Memory B cell (primary cell): ENCODE measurements around the gene ZKSCAN7.
"Not testable (repeated sequence)": the region's sequence is repeated elsewhere in the genome, so short reads cannot be mapped to it uniquely, and the experiment has no call there.

ENCODE experiments used
- ATAC-seq: fragments of 150-1000 bp; cut with Tn5 transposase; 2 replicates; pipeline ENCODE4 v1.10.0; 2021; ENCODE audit warnings: low read depth, mild to moderate bottlenecking, moderate library complexity
- DNase-seq, 2 donors: peaks; one replicate each; pipeline ENCODE4 v3.0.0; 2022; ENCODE audit warnings: low spot score in 2 of 2
- H3K27ac Mint-ChIP-seq: one replicate; pipeline ENCODE4 v1.8.0; 2022; ENCODE audit warnings: mild to moderate bottlenecking, moderate library complexity, mixed read lengths
- H3K27me3 Mint-ChIP-seq: one replicate; pipeline ENCODE4 v1.8.0; 2022; ENCODE audit warnings: mixed read lengths
- H3K36me3 Mint-ChIP-seq: one replicate; pipeline ENCODE4 v1.8.0; 2022; ENCODE audit warnings: mild to moderate bottlenecking, mixed read lengths
- H3K4me1 Mint-ChIP-seq: one replicate; pipeline ENCODE4 v1.8.0; 2022; ENCODE audit warnings: mixed read lengths
- H3K4me3 Mint-ChIP-seq: one replicate; pipeline ENCODE4 v1.8.0; 2022; ENCODE audit warnings: mild to moderate bottlenecking, moderate library complexity, mixed read lengths
- H3K9me3 Mint-ChIP-seq: one replicate; pipeline ENCODE4 v1.8.0; 2022; ENCODE audit warnings: mixed read lengths

ZKSCAN7 gene

GRCh38 chr3:44535364-44535763 is 19.6 kb upstream of the ZKSCAN7 start:
- H3K4me1 Mint-ChIP-seq = no peaks in the 10 kb centered on the region
- H3K27ac Mint-ChIP-seq = no peak overlapping the region
- ATAC-seq = no peak
- H3K9me3 Mint-ChIP-seq = no peaks in the 10 kb centered on the region
- DNase-seq = no peak
- H3K4me3 Mint-ChIP-seq = no peak overlapping the region
- peaks cover 16% of the 10 kb centered on the region for H3K27me3 Mint-ChIP-seq
- H3K36me3 Mint-ChIP-seq = no peaks in the 10 kb centered on the region

DNA sequence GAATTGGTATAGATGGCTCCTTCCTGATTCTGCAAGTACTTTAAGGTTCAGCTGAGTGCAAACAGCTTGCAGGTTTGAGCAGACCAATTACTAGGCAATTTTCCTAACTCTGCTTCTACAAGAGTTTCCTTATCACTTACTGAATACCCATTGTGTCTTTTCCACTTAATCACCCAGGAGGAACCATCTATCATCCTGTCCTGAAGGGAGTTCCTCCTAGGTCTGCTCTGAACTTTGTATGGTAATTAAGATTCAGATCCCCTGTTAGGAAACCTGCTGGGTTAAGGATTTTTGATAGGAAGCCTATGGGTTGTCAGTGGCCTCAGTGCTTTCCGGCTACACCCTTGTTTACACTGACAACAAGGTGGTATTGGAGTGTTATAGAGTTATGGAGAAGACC is 10.2 kb upstream of the ZKSCAN7 start:
- H3K27me3 Mint-ChIP-seq, H3K27ac Mint-ChIP-seq, H3K4me1 Mint-ChIP-seq, H3K9me3 Mint-ChIP-seq, H3K36me3 Mint-ChIP-seq, H3K4me3 Mint-ChIP-seq, DNase-seq, ATAC-seq: not testable (repeated sequence)

GRCh38 chr3:44555723-44556122 is 730 bp downstream of the ZKSCAN7 start:
- H3K4me3 Mint-ChIP-seq = peak overlapping the region; percentile 95
- H3K9me3 Mint-ChIP-seq = peaks cover 1% of the 10 kb centered on the region
- peaks cover 17% of the 10 kb centered on the region for H3K4me1 Mint-ChIP-seq
- H3K27ac Mint-ChIP-seq = peak overlapping the region; percentile 75
- ATAC-seq = no peak
- H3K36me3 Mint-ChIP-seq = peaks cover 13% of the 10 kb centered on the region
- no peak for DNase-seq
- peaks cover 4% of the 10 kb centered on the region for H3K27me3 Mint-ChIP-seq

GRCh38 chr3:44557074-44557473 is 2.1 kb downstream of the ZKSCAN7 start:
- H3K36me3 Mint-ChIP-seq = peaks cover 23% of the 10 kb centered on the region
- H3K27ac Mint-ChIP-seq = no peak overlapping the region
- peaks cover 17% of the 10 kb centered on the region for H3K4me1 Mint-ChIP-seq
- no peaks in the 10 kb centered on the region for H3K27me3 Mint-ChIP-seq
- H3K4me3 Mint-ChIP-seq = no peak overlapping the region
- ATAC-seq (no peak), DNase-seq (no peak)
- H3K9me3 Mint-ChIP-seq = peaks cover 2% of the 10 kb centered on the region

DNA sequence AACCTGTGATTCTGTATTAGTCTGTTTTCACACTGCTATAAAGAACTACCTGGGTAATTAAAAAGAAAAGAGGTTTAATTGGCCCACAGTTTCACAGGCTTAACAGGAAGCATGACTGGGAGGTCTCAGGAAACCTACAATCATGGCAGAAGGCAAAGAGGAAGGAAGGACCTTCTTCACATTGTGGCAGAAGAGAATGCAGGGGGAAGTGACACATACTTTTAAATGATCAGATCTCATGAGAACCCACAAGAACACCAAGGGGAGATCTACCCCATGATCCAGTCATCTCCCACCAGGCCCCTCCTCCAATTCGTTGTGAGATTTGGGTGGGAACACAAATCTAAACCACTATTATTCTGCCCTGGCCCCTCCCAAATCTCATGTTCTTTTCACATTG is 6.1 kb downstream of the ZKSCAN7 start:
- Mint-ChIP-seq H3K36me3 (peaks cover 41% of the 10 kb centered on the region), H3K9me3 (peaks cover 8% of the 10 kb centered on the region), H3K4me3 (no peak overlapping the region)

GRCh38 chr3:44562147-44562546 is 7.2 kb downstream of the ZKSCAN7 start:
- H3K27ac Mint-ChIP-seq = no peak overlapping the region
- H3K36me3 Mint-ChIP-seq = peaks cover 48% of the 10 kb centered on the region
- DNase-seq (no peak), ATAC-seq (no peak)
- peaks cover 12% of the 10 kb centered on the region for H3K9me3 Mint-ChIP-seq
- no peak overlapping the region for H3K4me3 Mint-ChIP-seq
- H3K27me3 Mint-ChIP-seq = no peaks in the 10 kb centered on the region
- H3K4me1 Mint-ChIP-seq = peaks cover 3% of the 10 kb centered on the region

More for the DNA sequence above, 6.1 kb downstream of the ZKSCAN7 start:
- Mint-ChIP-seq H3K27ac (no peak overlapping the region), H3K4me1 (peaks cover 4% of the 10 kb centered on the region), H3K27me3 (no peaks in the 10 kb centered on the region)
- DNase-seq (no peak), ATAC-seq (no peak)

DNA sequence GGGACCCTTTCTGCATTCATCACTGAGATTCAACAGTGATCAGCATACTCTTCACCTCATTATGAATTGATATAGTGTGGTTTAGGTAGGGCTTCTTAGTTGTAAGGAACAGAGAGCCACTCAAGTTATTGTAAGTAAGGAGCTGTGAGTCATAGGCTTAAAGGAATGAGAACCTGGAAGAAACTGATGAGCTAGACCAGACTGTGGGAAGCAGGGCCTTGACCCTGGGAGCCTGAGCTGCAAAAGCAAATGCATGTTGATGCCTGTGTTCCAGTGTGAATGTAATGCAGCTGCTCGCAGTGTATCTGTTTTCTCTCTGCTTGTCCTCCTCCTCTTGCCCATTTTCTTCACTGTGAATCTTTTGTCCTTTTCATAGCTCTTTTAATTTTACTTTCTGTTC is 13.6 kb downstream of the ZKSCAN7 start:
- no peaks in the 10 kb centered on the region for H3K4me1 Mint-ChIP-seq
- peaks cover 35% of the 10 kb centered on the region for H3K9me3 Mint-ChIP-seq
- no peak for ATAC-seq

DNA sequence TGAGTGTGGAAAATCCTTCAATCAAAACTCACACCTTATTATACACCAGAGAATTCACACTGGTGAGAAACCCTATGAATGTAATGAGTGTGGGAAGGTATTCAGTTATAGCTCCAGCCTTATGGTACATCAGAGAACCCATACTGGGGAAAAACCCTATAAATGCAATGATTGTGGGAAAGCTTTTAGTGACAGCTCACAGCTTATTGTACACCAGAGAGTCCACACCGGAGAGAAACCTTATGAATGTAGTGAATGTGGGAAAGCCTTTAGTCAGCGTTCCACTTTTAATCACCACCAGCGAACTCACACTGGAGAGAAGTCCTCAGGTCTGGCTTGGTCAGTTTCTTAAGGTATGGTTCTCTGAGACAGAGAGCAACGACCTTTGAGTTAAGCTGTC is 16.0 kb downstream of the ZKSCAN7 start:
- no peak for ATAC-seq
- Mint-ChIP-seq H3K9me3 (peaks cover 32% of the 10 kb centered on the region), H3K36me3 (peaks cover 59% of the 10 kb centered on the region)

More for the DNA sequence above, 13.6 kb downstream of the ZKSCAN7 start:
- H3K4me3 Mint-ChIP-seq = no peak overlapping the region
- H3K36me3 Mint-ChIP-seq = peaks cover 73% of the 10 kb centered on the region
- no peak for DNase-seq
- no peaks in the 10 kb centered on the region for H3K27me3 Mint-ChIP-seq
- H3K27ac Mint-ChIP-seq = no peak overlapping the region

GRCh38 chr3:44576613-44577012 is 21.6 kb downstream of the ZKSCAN7 start:
- no peak for ATAC-seq
- peaks cover 14% of the 10 kb centered on the region for H3K9me3 Mint-ChIP-seq
- no peak overlapping the region for H3K4me3 Mint-ChIP-seq
- H3K27me3 Mint-ChIP-seq = no peaks in the 10 kb centered on the region
- H3K27ac Mint-ChIP-seq = no peak overlapping the region
- H3K36me3 Mint-ChIP-seq = peaks cover 25% of the 10 kb centered on the region
- no peak for DNase-seq
- no peaks in the 10 kb centered on the region for H3K4me1 Mint-ChIP-seq

More for the DNA sequence above, 16.0 kb downstream of the ZKSCAN7 start:
- Mint-ChIP-seq H3K27ac (no peak overlapping the region), H3K4me3 (no peak overlapping the region), H3K27me3 (no peaks in the 10 kb centered on the region), H3K4me1 (no peaks in the 10 kb centered on the region)
- no peak for DNase-seq

- H3K4me1 Mint-ChIP-seq, ATAC-seq, H3K4me3 Mint-ChIP-seq, H3K27ac Mint-ChIP-seq, H3K9me3 Mint-ChIP-seq, H3K27me3 Mint-ChIP-seq, DNase-seq: not testable (repeated sequence)
- H3K36me3 Mint-ChIP-seq = peaks cover 17% of the 10 kb centered on the region
Measured at GRCh38 chr3:44577354-44577952, 22.5 kb downstream of the ZKSCAN7 start.

GRCh38 chr3:44578316-44578715 is 23.3 kb downstream of the ZKSCAN7 start:
- not testable (repeated sequence) for H3K4me1 Mint-ChIP-seq, H3K27me3 Mint-ChIP-seq, H3K4me3 Mint-ChIP-seq, H3K27ac Mint-ChIP-seq, ATAC-seq, H3K9me3 Mint-ChIP-seq, DNase-seq
- peaks cover 12% of the 10 kb centered on the region for H3K36me3 Mint-ChIP-seq

DNA sequence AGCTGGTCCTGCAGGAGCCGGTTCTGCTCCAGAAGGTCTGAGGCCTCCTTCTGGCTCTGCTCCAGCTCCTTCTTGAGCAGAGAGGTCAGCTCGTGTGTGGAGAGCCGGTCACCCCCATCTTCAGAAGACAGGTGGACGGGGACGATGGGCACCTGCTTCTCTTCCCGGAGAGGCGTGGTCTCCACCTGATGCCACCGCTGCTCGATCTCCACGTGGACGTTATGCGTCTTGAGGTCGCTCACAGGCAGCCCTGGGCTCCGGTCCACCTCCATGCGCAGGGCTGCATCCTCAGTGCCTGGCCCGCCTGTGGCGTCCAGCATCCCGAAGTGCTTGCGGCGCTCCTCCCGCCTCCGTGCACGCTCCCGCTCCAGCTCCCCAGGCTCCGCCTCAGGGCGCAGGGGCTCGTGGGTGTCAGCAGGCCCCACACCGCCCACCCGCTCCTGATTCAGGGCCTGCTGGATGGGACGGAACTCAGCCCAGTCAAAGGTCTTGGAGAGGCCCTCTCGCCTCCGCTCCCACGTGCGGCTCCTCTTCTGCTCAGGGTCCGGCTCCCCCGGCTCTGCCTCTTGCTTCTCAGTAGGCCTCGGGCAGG is 24.0 kb downstream of the ZKSCAN7 start:
- peaks cover 15% of the 10 kb centered on the region for H3K36me3 Mint-ChIP-seq
- H3K4me3 Mint-ChIP-seq, H3K4me1 Mint-ChIP-seq, ATAC-seq, DNase-seq, H3K27ac Mint-ChIP-seq, H3K27me3 Mint-ChIP-seq, H3K9me3 Mint-ChIP-seq: not testable (repeated sequence)

DNA sequence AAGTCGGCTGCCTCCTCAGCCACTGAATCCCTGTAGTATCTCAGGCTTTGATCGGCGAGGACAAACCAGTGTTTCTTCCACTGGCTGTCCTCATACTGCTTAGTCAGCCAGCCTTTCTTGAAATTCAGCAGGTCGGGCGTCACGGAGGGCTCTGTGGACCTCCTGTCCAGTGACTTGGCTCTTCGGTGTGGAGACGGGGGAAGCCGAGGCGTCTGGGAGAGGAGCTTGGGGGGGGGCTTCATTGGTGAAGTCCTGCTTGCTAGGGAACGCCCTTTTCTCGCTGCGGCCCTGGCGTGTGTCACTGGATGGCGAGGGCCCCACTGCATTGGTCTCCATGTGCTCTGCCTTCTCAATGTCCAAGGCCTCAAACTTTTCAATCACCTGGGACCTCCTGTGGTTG is 24.8 kb downstream of the ZKSCAN7 start:
- H3K9me3 Mint-ChIP-seq, H3K27ac Mint-ChIP-seq, H3K27me3 Mint-ChIP-seq, H3K4me1 Mint-ChIP-seq, H3K4me3 Mint-ChIP-seq, ATAC-seq, DNase-seq: not testable (repeated sequence)
- H3K36me3 Mint-ChIP-seq = peaks cover 15% of the 10 kb centered on the region

DNA sequence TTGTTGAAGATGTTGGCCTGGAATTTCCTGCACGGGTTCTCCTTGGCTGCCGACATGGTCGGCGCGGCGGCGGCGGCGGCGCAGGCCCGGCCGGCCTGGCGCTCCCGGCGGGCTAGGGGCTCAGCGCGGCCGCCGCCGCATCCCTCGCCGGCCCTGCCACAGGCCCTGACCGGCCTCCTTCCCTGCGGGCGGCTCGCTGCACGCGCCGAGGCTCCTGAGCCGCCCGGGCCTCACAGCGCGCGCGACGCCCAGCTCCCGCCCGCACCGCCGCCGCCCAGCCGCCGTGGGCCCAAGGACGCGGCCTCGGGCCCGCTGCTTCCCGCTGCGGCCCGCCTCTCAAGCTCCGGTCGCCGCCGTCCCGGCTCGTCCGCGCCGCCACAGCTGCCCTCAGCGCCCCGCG is 26.0 kb downstream of the ZKSCAN7 start:
- H3K27ac Mint-ChIP-seq, DNase-seq, H3K9me3 Mint-ChIP-seq, H3K27me3 Mint-ChIP-seq, ATAC-seq, H3K4me3 Mint-ChIP-seq, H3K4me1 Mint-ChIP-seq: not testable (repeated sequence)
- peaks cover 15% of the 10 kb centered on the region for H3K36me3 Mint-ChIP-seq
